DMS 273 treated with DMSO at 0.1 percent for 48 hours (cell line): ENCODE measurements around the gene USP6NL.

Experiments
- DNase-seq: peaks from one replicate; lab custom pipeline; 2025; lab: John Stamatoyannopoulos, UW

The USP6NL gene

DNA sequence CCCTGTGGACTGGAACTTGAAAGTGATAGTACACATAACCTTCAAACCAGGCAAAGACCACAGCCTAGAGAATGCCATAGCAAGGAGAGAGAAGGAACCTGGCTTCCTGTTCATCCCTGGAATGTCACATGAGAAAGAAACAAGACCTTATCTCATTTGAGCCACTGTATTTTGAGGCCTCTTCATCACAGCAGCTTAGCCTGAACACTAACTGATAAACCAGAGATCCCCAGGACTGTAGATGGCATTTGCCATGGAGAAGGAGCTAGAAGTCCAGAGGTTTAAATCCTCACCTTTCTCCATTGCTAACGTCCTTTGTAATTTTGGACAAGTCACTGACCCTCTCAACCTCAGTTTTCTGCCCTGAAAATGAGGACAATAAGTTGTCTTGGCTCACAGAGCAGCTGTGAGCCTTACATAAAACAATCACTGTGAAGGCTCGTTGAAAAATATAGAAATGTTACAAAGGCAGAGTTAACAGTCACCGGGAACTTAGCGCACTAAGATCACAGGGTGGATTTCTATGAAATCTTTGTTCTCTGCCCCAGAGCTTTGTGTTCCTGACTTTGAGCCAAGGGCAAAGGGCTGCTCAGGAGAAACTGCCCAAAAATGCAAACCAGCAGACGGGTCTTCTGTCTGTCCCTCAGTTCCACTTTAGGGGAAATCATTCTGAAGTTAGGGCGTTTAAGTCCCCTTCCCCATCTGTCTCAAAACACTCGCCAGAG, 197.0 kb downstream of the USP6NL start:
- no peak for DNase-seq

DNA sequence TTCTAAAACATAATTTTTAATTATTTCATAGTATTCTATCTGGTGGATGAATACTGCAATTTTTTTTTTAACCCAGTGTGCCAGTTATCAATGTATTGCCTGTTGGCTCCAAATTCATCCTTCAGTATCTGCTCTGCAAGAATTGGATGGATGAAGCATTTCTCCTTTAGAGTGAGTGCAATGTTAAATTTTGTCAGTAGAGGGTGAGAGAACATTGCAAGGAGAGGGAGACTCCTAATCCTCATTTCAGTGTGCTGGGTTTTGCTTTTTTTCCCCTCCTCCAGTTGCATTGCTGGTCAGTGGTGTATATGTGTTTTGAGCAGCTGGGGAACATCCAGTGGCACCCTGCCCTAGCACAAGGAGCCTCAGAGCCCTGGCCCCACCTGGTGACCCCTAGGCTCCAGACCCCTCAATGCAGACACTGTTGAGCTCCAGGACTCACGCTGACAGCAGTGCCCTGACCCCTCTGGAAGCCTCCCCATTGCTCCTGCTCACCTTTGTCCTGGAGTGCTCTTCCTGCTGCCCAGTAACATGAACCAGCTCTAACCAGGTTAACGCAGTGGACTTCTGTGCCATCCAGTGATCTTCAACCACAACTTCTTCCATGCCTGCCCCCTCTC, 199.4 kb downstream of the USP6NL start:
- DNase-seq, result no peak

DNA sequence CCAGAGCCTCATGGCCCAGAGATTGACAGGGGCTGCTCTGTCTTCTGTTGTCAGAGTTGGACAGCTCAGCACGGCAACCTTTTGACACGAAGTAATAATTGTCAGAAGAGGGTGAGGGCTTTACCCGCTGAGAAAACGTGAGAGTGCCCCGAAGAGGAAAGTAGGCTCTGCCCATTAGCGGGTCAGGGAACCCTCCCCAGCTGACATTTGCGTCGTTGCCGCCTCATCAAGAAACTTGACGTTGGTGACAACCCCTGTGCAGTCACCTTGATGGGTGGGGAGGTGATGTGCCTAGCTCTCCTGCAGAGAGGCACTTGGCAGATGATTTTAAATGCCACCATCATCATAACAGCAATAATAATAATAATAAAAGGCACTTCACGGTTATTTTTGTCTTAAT, 202.1 kb downstream of the USP6NL start:
- DNase-seq, result no peak

DNA sequence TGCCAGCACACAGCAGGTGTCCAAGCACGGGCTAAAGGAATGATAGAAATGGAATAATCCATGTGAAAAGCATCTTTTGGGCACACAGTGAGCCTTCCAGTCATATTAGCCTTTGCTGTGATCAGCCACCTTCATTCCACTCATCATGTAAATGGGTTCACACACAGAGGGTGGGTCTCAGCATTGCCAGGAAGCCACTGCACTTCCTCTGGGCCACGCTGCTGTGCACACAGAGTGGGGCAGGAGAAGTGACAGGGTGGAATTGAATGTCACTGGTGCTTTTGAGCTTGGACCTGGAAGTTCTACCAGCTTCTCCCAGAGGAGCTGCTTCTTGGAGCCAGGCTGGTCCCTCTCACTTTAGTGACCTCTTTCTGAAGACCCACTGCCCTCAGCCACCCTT, 203.5 kb downstream of the USP6NL start:
- DNase-seq, result no peak

DNA sequence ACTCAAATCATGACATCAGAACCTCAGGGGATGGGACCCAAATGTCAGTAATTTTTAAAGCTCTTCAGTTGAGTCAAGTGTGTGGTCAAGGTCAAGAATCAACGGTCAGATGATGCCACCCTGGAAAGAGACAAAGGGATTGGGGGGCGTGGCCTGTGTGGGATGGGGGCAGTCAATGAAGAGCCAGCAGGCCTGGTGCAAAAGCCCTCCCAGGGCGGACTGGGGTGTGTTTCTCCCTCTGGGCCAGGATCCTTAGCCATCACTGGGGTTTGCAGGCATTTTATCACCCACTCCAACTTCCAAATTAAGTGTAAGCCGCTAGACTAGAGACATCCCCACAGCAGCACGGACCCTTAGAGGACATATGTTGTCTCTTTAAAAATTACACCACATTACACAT, 204.7 kb downstream of the USP6NL start:
- no peak for DNase-seq

DNA sequence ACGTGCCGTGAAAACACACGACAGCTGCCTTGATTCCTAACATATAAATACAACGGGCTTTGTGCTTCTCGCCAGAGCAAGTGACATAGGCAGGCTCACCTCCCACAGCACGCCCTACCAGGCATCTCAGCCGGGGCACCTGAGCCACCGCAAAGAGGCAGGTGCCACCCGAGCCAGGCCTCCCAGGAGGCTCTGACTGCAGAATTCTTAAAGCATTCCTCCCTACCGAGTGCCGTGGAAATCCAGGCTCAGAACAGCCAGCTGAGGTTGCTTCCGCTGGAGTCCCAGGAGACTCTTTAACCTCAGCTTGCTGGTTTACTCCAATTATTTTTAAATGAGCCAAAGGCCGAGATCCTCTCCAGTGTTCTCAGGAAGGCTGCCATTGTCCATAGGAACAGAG, 206.5 kb downstream of the USP6NL start:
- no peak for DNase-seq
